PFSK-1 (cell line): ENCODE measurements around the gene MICOS13.
A peak's percentile ranks its signal among the peaks of the same experiment; 100 is the strongest.

Experiments
- FOXP2 ChIP-seq: optimal IDR thresholded peaks from 2 replicates; pipeline ENCODE3; 2011; ENCODE audit warnings: borderline replicate concordance, control low read depth, inconsistent platforms; ENCODE audit not compliant: insufficient read depth; ENCODE audit errors: extremely low read length, extremely low read depth
- POLR2AphosphoS5 ChIP-seq: IDR thresholded peaks from 2 replicates; pipeline ENCODE4 v1.6.1; 2012; ENCODE audit warnings: low read depth, mild to moderate bottlenecking, control low read depth, low read length, moderate library complexity
- SIN3A ChIP-seq: IDR thresholded peaks from 2 replicates; pipeline ENCODE4 v1.6.1; 2012; ENCODE audit warnings: mild to moderate bottlenecking, low read length, moderate library complexity, borderline replicate concordance; ENCODE audit not compliant: insufficient read depth
- TAF1 ChIP-seq: IDR thresholded peaks from 2 replicates; pipeline ENCODE4 v1.6.1; 2012; ENCODE audit warnings: low read length, control low read depth, borderline replicate concordance; ENCODE audit not compliant: insufficient read depth
- TF ChIP-seq, protein P1 (sequence below), 2 experiments: IDR thresholded peaks; 2 replicates each; pipeline versions ENCODE4 v1.6.1 to v1.8.0; 2011 to 2012; ENCODE audit warnings: low read depth in 2 of 2, low read length in 2 of 2, control low read depth in 1 of 2, inconsistent platforms in 1 of 2, mild to moderate bottlenecking in 1 of 2, moderate library complexity in 1 of 2; ENCODE audit not compliant: insufficient read depth in 1 of 2

MICOS13 gene

DNA sequence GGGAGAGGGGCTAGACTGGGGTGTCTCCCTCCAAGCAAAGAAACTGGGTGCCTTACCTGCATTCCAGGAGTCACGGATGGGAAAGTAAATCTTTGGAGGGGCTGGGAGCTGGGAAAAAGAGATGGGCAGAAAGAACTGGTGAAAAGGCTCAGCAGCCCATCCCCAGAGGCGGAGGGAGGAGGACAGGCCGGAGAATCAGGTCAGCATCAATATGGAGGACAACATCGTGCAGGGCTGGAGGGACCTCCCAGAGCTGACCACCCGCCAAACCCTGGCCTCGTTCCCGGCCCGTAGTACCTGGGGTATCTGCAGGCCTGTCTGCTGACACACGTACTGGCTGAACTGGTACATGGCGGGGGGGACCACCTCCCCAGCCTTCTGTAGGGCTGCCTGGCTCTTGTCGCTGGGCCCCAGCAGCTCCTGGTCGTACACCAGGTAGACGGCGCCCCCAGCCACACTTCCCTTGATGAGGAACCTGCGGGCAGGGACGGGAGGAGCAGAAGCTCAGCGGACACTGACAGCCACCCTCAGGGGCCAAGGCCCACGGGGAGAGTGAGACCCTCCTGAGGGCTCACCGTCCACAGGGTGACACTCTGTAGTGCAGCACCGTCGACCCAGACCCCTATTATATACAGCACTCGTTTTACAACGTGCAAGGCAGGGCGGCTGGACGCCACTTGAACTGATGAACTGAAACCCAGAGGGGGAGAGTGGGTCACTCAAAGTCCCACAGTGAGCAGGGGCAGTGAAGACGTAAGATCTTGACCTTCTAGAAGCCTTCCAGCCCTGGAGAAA lies 830 bp downstream of the MICOS13 start:
- no peak for TF ChIP-seq TAF1
- no peak for TF ChIP-seq POLR2AphosphoS5
- TF ChIP-seq FOXP2, result peak; percentile 7
- no peak for TF ChIP-seq SIN3A
- TF ChIP-seq, protein P1, sequence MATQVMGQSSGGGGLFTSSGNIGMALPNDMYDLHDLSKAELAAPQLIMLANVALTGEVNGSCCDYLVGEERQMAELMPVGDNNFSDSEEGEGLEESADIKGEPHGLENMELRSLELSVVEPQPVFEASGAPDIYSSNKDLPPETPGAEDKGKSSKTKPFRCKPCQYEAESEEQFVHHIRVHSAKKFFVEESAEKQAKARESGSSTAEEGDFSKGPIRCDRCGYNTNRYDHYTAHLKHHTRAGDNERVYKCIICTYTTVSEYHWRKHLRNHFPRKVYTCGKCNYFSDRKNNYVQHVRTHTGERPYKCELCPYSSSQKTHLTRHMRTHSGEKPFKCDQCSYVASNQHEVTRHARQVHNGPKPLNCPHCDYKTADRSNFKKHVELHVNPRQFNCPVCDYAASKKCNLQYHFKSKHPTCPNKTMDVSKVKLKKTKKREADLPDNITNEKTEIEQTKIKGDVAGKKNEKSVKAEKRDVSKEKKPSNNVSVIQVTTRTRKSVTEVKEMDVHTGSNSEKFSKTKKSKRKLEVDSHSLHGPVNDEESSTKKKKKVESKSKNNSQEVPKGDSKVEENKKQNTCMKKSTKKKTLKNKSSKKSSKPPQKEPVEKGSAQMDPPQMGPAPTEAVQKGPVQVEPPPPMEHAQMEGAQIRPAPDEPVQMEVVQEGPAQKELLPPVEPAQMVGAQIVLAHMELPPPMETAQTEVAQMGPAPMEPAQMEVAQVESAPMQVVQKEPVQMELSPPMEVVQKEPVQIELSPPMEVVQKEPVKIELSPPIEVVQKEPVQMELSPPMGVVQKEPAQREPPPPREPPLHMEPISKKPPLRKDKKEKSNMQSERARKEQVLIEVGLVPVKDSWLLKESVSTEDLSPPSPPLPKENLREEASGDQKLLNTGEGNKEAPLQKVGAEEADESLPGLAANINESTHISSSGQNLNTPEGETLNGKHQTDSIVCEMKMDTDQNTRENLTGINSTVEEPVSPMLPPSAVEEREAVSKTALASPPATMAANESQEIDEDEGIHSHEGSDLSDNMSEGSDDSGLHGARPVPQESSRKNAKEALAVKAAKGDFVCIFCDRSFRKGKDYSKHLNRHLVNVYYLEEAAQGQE (IDR thresholded peaks at IDR 0.05; ENCODE audit: insufficient read depth in 1 of 2, low read depth in 2 of 2, low read length in 2 of 2), result no peak

DNA sequence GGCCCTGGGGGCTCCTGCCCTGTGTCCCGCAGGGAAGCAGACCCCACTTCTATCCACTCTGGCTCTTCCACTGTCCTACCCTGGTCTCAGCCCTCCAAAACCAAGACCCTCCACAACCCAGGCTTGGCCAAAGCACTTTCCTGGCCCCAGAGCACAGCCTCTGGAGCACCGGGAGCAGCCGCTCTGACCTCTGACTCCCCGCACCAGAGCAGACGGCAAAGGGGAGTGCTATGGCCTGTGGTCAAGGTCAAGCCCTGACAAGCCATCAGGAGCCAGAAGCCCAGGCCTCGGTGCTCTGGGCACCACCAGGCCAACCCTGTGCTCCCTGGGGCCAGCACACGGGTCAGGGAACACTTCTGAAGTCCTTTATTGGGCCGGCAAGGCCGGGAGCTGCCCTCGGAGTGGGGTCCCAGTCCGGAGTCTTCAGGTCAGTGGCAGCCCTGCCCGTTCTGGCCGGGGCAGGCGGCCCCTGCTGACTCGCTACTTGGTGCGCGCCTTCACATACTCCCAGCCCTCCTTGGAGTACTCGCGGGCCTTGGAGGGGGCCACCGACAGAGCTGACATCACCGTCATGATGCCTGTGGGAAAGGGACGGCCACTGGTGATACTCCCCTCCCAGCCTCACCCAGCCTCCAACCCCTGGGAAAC lies 2.1 kb downstream of the MICOS13 start:
- no peak for TF ChIP-seq SIN3A
- no peak for TF ChIP-seq POLR2AphosphoS5
- TF ChIP-seq FOXP2, result no peak
- TF ChIP-seq, protein P1 (IDR thresholded peaks at IDR 0.05; ENCODE audit: insufficient read depth in 1 of 2, low read depth in 2 of 2, low read length in 2 of 2), result no peak
- no peak for TF ChIP-seq TAF1

DNA sequence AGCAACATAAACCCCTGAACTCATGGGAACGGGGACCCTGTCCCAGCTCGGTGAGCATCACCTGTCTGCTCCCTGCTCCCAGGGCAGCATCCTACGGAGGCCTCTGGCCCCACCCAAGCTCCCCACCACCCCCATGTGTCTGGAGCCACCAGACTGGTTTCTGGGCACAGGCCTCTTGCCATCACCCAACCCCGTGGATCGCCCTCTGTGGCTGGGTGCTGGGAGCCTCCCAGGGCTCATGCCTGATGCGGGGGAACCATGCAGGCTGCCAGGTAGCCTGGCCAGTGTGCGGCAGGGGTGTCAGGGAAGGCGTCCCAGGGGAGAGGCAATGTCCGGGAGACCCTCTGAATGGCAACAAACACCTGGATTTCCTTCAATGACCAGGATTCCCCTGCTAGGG lies 2.7 kb downstream of the MICOS13 start:
- no peak for TF ChIP-seq TAF1
- no peak for TF ChIP-seq FOXP2
- no peak for TF ChIP-seq POLR2AphosphoS5
- TF ChIP-seq SIN3A, result no peak
- TF ChIP-seq, protein P1 (IDR thresholded peaks at IDR 0.05; ENCODE audit: insufficient read depth in 1 of 2, low read depth in 2 of 2, low read length in 2 of 2), result no peak

DNA sequence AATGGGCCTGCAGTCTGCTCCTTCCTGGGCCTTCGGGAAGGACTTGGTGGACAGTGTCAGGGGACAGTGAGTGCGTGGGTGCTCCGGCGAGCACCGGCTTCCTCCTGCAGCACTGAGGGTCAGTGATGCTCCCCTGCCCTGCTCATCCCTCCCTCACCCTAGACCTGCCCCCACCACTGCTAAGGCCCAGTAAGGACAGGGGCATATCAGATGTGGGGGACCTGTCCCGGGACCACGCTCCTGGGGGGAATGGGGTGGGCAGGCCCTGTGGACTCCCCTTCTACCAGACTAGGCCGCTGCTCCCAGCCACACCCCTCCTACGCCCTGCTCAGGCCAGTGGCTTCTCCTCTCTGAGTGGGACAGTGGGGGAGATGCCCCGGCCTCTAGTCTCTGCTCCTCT lies 3.2 kb downstream of the MICOS13 start:
- TF ChIP-seq POLR2AphosphoS5 (no peak), SIN3A (no peak), TAF1 (no peak)

DNA sequence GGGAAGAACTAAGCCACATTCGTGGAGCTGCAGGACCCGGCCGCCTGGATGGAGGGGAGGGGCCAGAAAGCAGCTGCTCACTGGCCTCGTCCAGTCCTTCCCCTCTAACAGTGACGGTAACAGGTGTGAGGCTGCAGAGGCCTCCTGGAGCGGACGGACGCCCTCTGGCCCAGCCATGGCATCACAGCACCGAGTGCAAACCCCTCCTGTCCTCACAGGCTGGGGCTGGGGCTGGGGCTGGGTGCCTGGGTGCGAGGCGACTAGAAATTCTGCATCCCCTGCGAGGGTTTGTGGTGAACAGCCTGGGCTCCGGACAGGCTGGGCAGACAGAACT lies 3.6 kb downstream of the MICOS13 start:
- TF ChIP-seq TAF1, result no peak
- no peak for TF ChIP-seq FOXP2
- no peak for TF ChIP-seq SIN3A
- TF ChIP-seq POLR2AphosphoS5, result no peak; the same call in 1 of the 2 replicates
- TF ChIP-seq, protein P1 (IDR thresholded peaks at IDR 0.05; ENCODE audit: insufficient read depth in 1 of 2, low read depth in 2 of 2, low read length in 2 of 2), result no peak
